Measurements from ENCODE around the gene CBX1. TPM values are rescaled to one million over a fixed set of nuclear protein-coding genes. Genes with fewer than 3 reads are reported as not detected.

CBX1 gene
- total RNA-seq, 1 donor from 2014 or later = 33.0 TPM

- Histone ChIP-seq H3K4me3 (no peak overlapping the region), H3K27me3 (ENCODE audit: low read depth) (peaks cover 100% of the 10 kb centered on the region), H3K4me1 (no peaks in the 10 kb centered on the region), H3K27ac (replicated peaks) (no peak overlapping the region), H3K36me3 (no peaks in the 10 kb centered on the region), H3K9me3 (replicated peaks) (no peaks in the 10 kb centered on the region)
- TF ChIP-seq CTCF (IDR thresholded peaks at IDR 0.05; ENCODE audit: borderline replicate concordance) = no peak
- intact Hi-C loops (cut with micrococcal nuclease) = no loop called here
- no peak for DNase-seq
These were observed 46.9 kb upstream of the CBX1 start for GRCh38 chr17:48148029-48148770.

GRCh38 chr17:48144976-48145798 is 43.9 kb upstream of the CBX1 start:
- intact Hi-C loops (cut with micrococcal nuclease) = no loop called here
- no peak for DNase-seq

GRCh38 chr17:48144231-48144630 is 43.0 kb upstream of the CBX1 start:
- intact Hi-C loops (cut with micrococcal nuclease) = no loop called here
- DNase-seq = no peak
- peaks cover 100% of the 10 kb centered on the region for H3K27me3 ChIP-seq (ENCODE audit: low read depth)
- H3K27ac ChIP-seq (replicated peaks) = no peak overlapping the region
- TF ChIP-seq CTCF (IDR thresholded peaks at IDR 0.05; ENCODE audit: borderline replicate concordance) = no peak
- no peaks in the 10 kb centered on the region for H3K36me3 ChIP-seq
- H3K4me1 ChIP-seq = no peaks in the 10 kb centered on the region
- no peak overlapping the region for H3K4me3 ChIP-seq
- H3K9me3 ChIP-seq (replicated peaks) = no peaks in the 10 kb centered on the region

More at GRCh38 chr17:48144976-48145798, 43.9 kb upstream of the CBX1 start:
- no peak for TF ChIP-seq CTCF (IDR thresholded peaks at IDR 0.05; ENCODE audit: borderline replicate concordance)
- Histone ChIP-seq H3K4me3 (no peak overlapping the region), H3K27ac (replicated peaks) (no peak overlapping the region), H3K9me3 (replicated peaks) (no peaks in the 10 kb centered on the region), H3K27me3 (ENCODE audit: low read depth) (peaks cover 100% of the 10 kb centered on the region), H3K4me1 (no peaks in the 10 kb centered on the region), H3K36me3 (no peaks in the 10 kb centered on the region)

GRCh38 chr17:48143629-48144028 is 42.4 kb upstream of the CBX1 start:
- no peak for DNase-seq
- no peak for TF ChIP-seq CTCF (IDR thresholded peaks at IDR 0.05; ENCODE audit: borderline replicate concordance)
- intact Hi-C loops (cut with micrococcal nuclease) = no loop called here

GRCh38 chr17:48139944-48140343 is 38.7 kb upstream of the CBX1 start:
- Histone ChIP-seq H3K27me3 (ENCODE audit: low read depth) (peaks cover 63% of the 10 kb centered on the region), H3K4me3 (no peak overlapping the region), H3K27ac (replicated peaks) (no peak overlapping the region), H3K9me3 (replicated peaks) (no peaks in the 10 kb centered on the region), H3K36me3 (no peaks in the 10 kb centered on the region), H3K4me1 (no peaks in the 10 kb centered on the region)
- intact Hi-C loops (cut with micrococcal nuclease) = no loop called here
- no peak for TF ChIP-seq CTCF (IDR thresholded peaks at IDR 0.05; ENCODE audit: borderline replicate concordance)
- DNase-seq = no peak

More at GRCh38 chr17:48143629-48144028, 42.4 kb upstream of the CBX1 start:
- Histone ChIP-seq H3K36me3 (no peaks in the 10 kb centered on the region), H3K4me3 (no peak overlapping the region), H3K9me3 (replicated peaks) (no peaks in the 10 kb centered on the region), H3K27me3 (ENCODE audit: low read depth) (peaks cover 100% of the 10 kb centered on the region), H3K4me1 (no peaks in the 10 kb centered on the region), H3K27ac (replicated peaks) (no peak overlapping the region)
